Muscle of back (tissue), 11 donors: ENCODE data around the gene WNT8B. TPM values are rescaled to one million over a fixed set of nuclear protein-coding genes. Genes with fewer than 3 reads are reported as not detected.
A peak's percentile ranks its signal among the peaks of the same experiment; 100 is the strongest.

Source experiments
- DNase-seq, 3 donors: peaks; one replicate each; pipeline versions ENCODE4 v3.0.0 to v3.0.0-alpha.2; 2013
- polyA plus RNA-seq, 10 donors: library from polyadenylated mRNA; unstranded; fragments of 120-200 nt; gene quantifications; one replicate each; pipeline ENCODE4 v1.2.1, GENCODE V29; 2013; ENCODE audit not compliant: insufficient read length in 10 of 10

The WNT8B gene
- polyA plus RNA-seq, 10 donors, result 0.10 to 0.11 TPM; not detected in 8

DNA sequence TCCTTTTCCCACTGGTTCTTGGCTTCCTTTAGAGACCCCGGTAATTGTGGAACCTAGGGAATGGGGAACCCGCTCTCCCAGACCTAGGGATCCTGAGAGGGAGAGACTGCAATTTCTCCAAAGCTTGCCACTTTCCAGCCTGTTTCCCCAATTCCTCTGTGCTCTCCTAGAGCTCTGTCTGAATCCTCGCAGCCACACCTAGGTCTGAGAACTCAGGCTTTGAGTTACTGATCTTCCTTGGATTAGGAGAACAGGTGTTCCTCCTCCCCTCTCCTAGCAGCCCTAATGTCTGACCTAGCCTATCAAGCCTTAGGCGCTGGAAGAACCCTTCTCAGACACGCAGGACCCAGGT, 20.0 kb downstream of the WNT8B start:
- no peak for DNase-seq

DNA sequence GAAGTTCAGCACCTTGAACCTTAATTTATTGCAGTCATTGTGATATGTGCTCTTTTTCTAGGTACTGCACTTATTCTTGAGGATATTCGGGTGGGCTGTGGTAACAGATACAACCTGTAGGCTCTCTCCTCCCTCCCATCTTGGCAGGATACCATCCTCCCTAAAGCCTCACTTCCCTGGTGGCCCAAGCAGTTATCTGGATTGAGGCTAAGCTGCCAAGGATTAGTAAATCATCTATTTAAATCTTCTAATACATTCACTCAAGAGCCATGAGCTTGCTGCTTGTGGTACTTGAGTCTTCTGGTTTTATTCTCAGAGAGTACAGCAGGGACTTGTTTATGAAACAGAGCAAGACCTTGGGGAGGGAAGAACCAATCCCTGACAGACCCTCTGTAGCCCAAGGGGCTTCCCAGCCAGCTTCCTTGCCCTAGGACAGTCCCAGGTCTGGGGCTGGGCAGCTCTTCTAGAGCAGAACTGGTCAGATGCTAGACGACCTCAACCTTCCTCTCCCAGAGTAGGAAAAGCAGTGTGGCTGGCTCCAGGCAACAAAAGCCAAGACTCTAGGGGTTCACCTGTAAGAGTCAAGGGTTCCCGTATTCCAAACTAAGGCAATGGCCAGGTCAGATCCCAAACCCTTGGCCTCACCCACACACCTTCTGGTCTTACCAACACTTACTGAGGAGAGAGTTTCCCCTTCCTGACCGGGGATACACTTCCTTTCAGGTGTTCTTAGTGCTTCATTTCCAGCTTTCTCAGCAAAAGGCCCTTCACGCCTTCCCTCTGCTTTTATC, 21.3 kb downstream of the WNT8B start:
- no peak for DNase-seq

DNA sequence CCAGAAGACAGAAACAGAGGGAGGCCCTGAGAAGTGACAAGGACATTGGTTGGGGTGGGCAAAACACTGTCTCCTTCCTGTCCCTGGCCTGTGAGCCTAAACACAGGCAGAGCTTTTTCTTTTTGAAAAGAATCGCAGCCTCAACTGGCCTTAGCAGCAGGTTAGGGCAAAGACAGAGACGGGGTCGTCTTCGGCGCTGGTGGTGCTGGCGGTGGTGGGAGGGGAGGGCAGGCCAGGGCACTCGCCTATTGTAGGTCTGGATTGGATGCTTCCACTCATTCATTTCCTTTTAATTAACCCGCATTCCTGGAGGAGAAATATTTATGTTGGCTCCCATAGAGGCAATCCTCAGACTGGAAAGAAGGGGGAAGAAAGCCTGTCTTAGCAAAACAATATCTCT, 22.6 kb downstream of the WNT8B start:
- no peak for DNase-seq

DNA sequence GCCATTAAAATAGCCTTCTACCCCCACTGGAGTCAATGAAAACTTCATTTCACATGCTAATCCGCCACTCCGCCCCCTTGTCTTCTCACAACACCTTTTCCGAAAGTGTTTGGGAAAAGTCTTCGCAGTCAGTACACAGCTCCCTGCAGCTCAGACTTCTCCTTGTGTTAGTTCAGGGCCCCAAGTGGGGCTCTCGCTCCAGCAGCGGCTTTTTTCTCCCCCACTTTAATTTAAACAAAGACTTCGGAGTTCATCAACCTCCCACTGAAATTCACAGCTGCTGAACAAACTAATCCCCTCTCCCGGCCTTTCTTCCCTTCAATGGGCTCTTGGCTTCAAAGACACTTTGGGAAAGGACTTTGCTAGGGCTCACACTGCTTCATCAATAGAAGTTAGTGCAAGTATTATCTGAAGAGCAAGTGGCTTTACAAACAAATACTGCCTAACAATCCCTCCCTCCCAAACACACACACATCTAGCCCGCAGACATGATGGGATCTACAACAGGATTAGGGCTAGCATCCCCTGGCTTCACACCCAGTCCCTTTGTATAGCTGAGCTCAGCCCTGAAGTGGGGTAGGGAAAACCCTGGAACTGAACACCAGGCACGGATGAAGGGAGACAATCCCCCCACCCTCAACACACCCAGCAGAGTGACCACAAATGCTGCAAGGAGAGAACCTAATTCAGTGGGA, 23.1 kb downstream of the WNT8B start:
- no peak for DNase-seq

DNA sequence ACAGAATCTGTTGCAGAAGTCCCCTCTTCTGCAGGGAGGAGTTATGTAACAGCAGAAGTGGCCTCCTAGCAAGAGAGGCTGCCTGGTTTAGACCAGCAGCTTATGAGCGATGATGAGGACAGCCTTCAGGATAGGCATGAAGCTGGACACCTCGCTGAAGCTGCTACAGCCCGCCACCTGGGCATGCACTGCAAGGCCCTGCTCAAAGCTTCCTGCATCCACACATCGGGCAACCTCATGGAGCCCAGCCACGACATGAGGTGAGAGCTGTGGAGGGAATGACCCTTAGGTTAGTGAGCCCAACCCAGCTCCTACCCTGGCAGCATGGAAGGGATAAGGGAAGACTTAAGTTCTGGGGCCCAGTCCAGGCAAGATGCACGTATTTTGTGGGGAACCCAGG, 24.7 kb downstream of the WNT8B start:
- DNase-seq, result no peak

DNA sequence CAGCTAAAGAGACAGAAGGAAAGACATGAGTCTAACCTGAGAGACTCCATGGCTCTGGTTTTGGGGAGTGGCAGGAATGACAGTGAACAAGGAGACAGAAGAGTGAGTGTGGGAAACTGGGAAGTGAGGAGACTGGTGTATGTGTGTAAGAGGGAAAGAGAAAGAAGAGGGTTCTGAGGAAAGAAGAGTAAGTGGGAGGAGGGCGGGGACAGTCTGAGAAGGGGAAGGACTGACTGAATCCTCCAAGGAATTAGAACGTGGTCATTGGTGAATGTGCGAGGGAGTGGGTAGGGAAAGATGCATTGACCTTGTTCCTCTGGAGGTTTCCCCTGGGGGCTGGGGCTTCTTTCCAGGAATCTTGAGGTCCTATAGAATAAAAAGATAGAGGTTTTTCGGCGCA, 26.6 kb downstream of the WNT8B start:
- DNase-seq, result no peak

DNA sequence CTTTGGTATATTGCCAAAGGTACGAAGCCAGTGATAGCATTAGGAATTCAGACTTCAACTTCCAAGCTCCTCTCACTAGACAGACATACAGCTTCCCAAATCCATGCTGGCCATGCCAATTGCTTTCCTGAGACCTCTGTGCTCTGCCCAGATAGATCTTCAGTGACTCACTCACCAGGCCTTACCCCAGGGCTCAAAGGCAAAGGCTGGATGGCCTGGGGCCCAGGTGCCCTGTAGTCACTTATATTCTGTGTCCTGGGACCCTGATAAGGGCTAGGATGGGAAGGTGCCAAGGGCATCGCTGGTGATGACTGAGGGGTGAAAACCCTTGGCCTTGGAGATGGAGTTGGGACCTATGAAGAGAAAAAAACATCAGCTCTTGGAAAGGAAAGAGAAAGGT, 27.7 kb downstream of the WNT8B start:
- DNase-seq, result no peak

DNA sequence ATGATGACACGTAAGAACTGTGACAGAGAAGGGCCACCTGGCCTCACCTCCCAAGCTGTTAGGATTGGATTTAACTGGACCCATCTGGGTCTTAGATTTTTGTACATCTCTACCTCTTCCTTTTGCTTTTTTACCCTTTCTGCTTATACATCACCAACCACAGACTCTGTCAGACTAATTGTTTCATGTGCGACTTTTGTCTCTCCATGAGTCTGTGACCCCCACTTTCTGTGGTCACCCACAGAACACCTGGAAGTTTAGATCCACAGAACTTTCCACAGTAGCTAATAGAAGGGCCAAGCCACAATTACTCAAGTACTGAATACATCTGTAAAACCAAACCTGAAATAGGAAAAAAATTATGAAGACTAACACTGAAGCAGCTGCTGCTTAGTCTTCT, 33.8 kb downstream of the WNT8B start:
- DNase-seq, result no peak

DNA sequence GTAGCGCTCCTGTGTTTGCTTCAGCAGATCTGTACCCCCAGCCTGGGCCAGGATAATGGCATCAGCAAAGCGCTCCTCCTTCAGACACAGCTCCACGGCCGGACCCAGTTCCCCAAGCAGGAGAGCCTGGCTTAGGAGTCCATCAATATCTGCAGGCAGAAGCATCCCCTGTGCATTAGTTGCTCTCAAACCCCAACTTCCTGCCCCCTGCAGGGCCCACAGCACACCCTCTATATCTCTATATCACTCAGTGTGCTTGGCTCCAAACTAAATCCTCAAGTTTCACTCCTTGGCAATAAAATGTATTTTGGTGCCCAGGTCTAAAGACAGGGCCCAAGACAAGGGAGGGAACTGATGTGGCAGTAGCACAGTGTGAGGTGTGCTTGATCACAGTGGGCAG, 35.2 kb downstream of the WNT8B start:
- DNase-seq, result no peak

DNA sequence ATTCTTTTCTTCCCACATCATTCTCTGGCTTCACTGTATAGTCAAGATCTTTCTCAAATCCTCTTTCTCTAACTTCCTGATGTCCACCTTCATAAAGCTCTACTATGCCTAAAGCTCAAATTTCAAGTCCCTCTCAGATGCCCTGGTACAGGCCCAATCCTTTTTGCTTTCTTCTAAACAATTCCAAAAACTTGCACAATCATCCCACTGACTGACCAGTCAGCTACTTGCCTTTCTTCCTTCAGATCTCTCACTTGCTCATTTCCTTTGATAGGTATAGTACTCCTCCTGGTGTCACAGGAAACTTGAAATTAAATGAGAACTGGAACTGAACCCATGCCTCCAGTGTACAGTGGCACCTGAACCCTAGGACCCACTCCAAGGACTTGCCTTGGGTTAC, 38.6 kb downstream of the WNT8B start:
- no peak for DNase-seq

DNA sequence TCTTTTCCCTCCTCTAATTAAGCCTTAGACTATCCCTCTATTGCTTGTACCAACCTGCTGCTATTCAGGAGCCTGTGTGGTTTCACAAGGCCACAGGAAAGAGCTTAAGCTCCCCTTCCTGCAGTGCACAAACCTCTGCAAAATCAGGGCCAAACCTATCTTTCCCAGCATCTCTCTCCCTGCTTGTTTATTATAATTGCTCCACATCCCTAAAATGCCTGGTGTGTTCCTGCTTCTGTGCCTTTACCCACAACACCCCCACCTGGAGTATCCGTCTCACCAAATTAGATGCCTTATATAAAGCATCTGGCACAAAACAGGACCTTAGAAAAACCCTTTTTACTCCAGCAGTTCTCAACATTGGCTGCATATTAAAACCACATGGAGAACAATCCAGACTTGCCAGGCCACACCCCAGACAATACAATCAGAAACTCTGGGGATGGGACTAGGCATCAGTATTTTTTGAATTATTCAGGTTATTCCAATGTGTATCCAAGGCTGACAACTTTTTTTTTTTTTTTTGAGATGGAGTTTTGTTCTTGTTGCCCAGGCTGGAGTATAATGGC, 40.2 kb downstream of the WNT8B start:
- DNase-seq, result peak in 1 of 3 donors; percentile 22

DNA sequence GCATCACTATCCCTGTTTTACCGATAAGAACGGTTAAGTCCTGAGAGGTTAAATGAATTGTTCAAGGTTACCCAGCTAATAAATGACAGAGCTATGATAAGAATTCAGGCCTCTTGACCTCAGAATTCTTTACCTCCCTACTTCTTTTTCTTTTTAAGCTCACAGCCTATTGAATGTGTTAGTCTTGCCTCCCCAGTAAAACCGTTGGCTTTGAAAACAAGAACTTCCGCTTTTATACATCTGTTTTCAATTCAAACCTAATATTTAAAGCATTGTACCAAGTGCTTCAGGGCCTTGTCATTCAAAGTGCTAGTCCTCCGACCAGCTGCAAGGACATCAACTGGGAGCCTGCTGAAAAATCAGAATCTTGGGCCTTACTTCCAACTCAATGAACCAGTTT, 41.3 kb downstream of the WNT8B start:
- peak in 2 of 3 donors; percentile 24 to 43 for DNase-seq

DNA sequence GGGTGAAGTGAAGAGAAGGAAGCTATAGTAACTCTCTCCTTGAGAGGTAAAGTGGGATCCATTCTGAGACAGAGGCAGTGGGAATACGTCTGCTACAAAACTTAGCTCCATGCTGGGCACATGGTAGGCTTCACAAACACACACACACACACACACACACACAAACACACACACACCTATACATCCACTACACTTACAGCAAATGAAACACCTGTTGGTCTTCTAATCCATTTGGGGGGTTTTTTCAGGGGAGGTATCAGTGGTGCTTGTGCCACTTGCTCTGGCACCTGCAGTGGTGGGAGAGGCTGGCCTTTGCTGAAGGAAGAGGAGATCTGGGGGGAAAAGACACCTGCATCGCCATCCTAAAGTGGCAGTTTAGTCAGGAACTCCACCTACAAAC, 42.4 kb downstream of the WNT8B start:
- DNase-seq, result no peak

DNA sequence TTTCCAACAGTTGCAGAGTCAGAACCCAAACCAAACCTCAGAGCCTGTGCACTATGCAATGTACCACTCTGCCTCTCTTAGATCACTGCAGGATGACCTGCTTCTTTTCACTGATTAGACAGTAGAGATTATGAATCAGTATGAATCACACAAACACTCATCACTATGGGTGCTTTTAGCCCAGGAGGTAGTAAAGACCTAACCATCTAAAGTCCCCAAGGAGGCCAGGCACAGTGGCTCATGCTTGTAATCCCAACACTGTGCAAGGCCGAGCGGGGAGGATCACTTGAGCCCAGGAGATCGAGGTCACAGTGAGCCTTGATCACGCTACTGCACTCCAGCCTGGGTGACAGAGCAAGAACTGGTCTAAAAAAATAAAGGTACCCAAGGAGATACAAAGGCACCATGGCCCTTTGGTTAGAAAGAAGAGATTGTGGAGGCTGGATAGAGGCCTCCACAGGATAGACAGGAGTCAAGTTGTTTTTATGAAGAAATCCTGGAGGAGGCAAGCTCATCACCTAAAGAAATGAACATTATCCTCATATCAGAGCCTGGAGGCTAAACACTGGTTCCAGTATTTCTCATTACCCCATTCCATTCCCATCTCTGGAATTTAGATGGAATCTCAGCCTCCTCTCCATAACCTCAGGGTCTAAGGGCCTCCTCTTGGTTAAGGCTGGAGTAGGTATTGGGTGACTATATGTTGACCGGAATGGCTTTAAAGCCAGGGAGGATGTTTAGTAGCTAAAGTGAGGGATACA, 44.0 kb downstream of the WNT8B start:
- peak in 1 of 3 donors; percentile 56 for DNase-seq

DNA sequence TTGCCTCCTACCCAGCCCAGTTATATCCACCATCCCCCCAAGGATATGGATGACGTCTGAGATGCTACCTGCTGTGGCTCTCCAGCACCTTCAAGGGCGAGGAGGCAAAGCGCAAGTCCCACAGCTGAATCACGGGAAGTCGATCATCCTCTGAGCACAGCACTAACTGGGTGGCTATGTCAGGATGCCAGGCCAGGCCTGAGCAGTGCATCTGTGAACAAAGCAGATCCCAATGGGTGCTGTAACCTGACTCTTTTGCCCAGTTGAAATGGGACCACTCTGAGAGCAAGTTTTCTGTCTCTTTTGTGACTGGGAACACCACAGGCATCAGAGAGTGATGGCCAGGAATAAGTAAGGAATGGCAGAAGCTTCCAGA, 44.5 kb downstream of the WNT8B start:
- DNase-seq, result no peak

DNA sequence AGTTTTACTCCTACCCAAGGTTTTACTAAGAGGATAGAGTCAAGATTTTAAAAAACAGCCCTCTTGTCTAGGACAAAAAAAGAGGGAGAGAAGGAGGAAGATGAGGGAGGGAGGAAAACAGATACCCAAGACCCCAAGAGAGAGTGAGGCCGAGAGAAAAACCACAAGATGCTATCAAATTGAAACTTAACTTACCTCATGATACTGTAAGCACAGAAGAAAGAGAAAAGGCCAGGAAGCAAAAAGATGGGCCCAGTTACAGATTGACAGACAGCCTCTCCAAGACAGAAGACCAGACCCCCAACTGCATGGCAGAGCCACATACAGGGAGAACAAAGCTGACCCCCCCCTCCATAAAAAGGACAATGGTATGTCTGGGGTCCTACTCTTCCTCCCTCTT, 45.5 kb downstream of the WNT8B start:
- DNase-seq, result no peak

DNA sequence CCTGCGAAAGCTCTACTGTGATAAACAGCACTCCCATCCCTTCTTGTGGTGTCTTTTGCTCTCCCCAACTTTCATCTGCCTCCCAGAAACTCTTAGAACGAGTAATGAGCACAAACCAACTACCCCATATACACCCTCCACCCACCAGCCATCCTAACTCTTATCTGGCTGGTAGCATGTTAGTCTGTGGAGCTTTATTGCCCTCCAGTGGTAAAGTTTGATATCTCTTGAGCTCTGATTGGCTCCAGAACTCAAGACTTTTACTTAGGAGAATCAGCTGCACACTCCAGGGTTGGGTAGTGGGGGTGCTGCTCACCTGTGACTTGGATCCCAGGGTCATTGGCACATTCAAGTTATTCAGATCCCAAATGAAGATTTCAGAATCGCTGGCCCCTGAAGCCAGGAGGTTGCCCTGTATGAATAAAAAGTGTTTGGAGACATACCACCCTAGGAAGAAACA, 45.9 kb downstream of the WNT8B start:
- peak in 2 of 3 donors; percentile 26 to 38 for DNase-seq

DNA sequence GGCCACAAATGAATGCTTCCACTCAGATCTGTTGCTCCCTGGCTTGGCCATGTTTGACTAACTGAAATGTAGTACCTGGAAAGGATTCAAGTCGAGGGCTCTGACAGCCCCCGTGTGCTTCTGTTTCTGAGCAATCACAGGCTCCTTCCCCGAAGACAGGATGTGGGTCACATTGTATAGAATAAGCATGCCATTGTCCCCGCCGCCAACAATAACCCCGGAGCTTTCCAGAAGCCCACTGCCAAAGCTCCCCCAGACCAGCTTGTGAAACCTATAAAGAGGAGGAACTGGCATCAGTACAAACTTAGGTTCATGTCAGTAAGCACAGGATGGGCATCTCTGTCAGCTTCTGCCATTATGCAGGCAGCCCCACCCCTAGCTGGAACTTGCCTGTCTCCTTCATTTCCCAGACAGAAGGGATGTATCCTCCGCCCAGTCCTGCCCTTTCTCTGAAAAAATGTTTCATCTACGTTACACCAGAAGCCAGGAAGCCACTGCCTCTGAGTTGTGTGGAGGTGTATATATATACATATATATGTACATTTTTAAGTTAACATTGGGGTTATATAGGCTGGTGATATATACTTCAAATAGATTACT, 46.5 kb downstream of the WNT8B start:
- no peak for DNase-seq

DNA sequence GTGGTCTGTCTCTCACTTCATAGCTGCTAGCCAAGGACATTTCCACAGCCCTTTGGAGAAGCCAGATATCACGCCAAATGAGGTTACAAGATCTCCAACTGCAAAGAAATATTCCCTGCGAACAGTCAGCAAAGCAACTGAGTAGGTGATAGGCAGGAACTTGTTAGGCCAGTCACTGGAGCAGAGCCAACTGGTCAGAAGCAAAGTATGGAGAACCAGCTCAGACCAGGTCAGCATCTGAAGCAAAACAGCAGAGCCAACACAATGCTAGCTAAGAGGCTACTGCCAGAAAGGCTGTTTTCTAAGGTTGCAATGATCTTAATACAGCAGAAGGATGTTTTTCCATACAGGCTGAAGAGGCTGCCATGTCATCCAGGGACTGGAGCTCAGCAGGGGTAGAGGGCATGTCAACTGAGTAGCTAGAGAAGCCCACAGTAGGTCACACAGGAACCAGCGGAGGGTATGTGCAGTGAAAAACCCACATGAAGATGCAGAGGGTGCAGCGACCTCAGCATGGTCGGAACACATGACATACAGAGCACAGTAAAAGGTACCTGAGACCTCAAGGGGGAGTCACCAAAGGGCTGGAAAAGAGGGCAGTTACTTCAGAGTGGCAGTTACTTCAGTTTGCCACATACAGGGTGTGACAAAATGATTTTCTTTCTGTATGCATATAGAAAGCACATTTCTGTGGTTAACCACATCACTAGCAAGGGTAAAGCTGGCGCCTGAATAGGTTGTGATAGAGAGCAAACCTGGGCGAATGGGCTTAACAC, 47.9 kb downstream of the WNT8B start:
- no peak for DNase-seq

DNA sequence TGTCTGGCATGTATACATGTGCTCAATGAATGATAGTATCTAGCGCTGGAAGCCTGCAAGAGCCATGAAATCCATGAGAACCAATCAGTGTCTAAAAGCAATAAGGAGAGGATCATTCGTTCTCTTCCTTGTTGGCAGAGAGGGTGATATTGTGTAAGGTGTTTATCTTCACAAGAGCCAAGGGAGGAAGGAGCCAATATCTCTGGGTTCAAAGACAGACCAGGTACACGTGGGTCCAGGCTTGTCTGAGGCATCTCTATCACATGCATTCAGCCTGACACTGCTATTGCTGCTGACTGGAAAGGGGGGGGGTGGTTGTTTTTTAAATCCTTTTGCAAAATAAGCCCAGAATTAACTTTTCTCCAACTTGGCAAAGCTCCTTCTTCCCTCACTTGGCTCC, 52.8 kb downstream of the WNT8B start:
- no peak for DNase-seq

DNA sequence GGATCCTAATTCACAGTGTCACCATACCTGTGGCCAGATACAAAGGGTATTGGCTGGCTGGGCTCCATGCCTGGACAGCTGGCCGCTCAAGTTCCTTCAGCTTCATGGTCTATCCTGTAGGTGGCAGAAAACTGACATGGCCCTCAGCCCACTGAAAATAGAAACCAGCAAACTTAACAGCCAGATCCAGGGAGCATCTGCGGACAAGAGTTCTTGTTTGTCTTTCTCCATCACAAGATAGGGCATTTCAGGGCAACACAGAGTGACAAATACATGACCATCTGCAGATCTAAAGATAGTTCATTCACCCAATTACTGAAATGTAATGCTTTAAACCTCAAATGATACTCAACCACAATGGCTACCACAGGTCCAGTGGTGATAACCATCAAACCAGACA, 54.0 kb downstream of the WNT8B start:
- DNase-seq, result no peak
